Neural cell (in vitro differentiated cells): ENCODE measurements around the gene MYH2. TPM values are rescaled to one million over a fixed set of nuclear protein-coding genes. Genes with fewer than 3 reads are reported as not detected.

Experiments
- H2AFZ ChIP-seq: fragments of 200-600, 300-800 bp; sonication (generic), shearing (Covaris generic); 2 replicates; pipeline ENCODE4 v1.6.0; 2014; ENCODE audit warnings: low read depth, mild to moderate bottlenecking, antibody characterized with exemption, low read length, moderate library complexity
- H3F3A ChIP-seq: fragments of 200-600 bp; shearing (Covaris generic); 2 replicates; pipeline ENCODE4 v1.6.1; 2016; ENCODE audit warnings: mild to moderate bottlenecking, moderate library complexity, mixed read lengths, antibody characterized with exemption, low read length; ENCODE audit not compliant: insufficient read depth, poor library complexity, severe bottlenecking
- H3K27ac ChIP-seq: fragments of 200-600, 300-800 bp; sonication (generic), shearing (Covaris generic); 2 replicates; pipeline ENCODE4 v1.5.1; 2014; ENCODE audit warnings: mild to moderate bottlenecking, low read length, moderate library complexity
- H3K27me3 ChIP-seq: fragments of 300-800, 200-600 bp; sonication (generic), shearing (Covaris generic); 2 replicates; pipeline ENCODE4 v1.6.0; 2014; ENCODE audit warnings: mild to moderate bottlenecking, low read depth, low read length, moderate library complexity; ENCODE audit not compliant: insufficient read depth
- H3K36me3 ChIP-seq: fragments of 300-800, 200-600 bp; sonication (generic), shearing (Covaris generic); 2 replicates; pipeline ENCODE4 v1.5.1; 2014; ENCODE audit warnings: mild to moderate bottlenecking, antibody characterized with exemption, low read length, moderate library complexity; ENCODE audit not compliant: insufficient read depth
- H3K4me2 ChIP-seq: fragments of 300-800, 200-600 bp; sonication (generic), shearing (Covaris generic); 2 replicates; pipeline ENCODE4 v1.6.0; 2014; ENCODE audit warnings: mild to moderate bottlenecking, low read length
- H3K4me3 ChIP-seq: fragments of 300-800, 200-600 bp; sonication (generic), shearing (Covaris generic); 2 replicates; pipeline ENCODE4 v1.5.1; 2014; ENCODE audit warnings: mild to moderate bottlenecking, low read length, moderate library complexity
- H3K79me2 ChIP-seq: fragments of 200-600 bp; shearing (Covaris generic); replicated peaks from 2 replicates; pipeline ENCODE4 v1.6.0; 2014; ENCODE audit warnings: mild to moderate bottlenecking, low read length, moderate library complexity; ENCODE audit not compliant: insufficient read depth
- H3K9ac ChIP-seq: fragments of 300-800, 200-600 bp; sonication (generic), shearing (Covaris generic); 2 replicates; pipeline ENCODE4 v1.6.1; 2016; ENCODE audit warnings: mild to moderate bottlenecking, low read length, mixed read lengths
- H3K9me2 ChIP-seq: fragments of 200-600 bp; shearing (Covaris generic); 2 replicates; pipeline ENCODE4 v1.6.1; 2016; ENCODE audit warnings: mild to moderate bottlenecking, low read length, mixed read lengths; ENCODE audit not compliant: insufficient read depth
- H3K9me3 ChIP-seq: fragments of 200-600, 300-800 bp; sonication (generic), shearing (Covaris generic); 2 replicates; pipeline ENCODE4 v1.6.1; 2016; ENCODE audit warnings: mild to moderate bottlenecking, mixed run types, low read length, moderate library complexity, mixed read lengths
- H4K20me1 ChIP-seq: fragments of 200-600 bp; shearing (Covaris generic); 2 replicates; pipeline ENCODE4 v1.6.1; 2016; ENCODE audit warnings: mild to moderate bottlenecking, mixed run types; ENCODE audit not compliant: insufficient read depth
- EP300 ChIP-seq: fragments of 450-650 bp; conservative IDR thresholded peaks from 2 replicates; pipeline ENCODE4 v1.6.1; 2014; ENCODE audit warnings: antibody characterized with exemption, mild to moderate bottlenecking, moderate library complexity; ENCODE audit not compliant: poor library complexity, severe bottlenecking
- EZH2 ChIP-seq: fragments of 200-600, 300-800 bp; shearing (Covaris generic), sonication (generic); IDR thresholded peaks from 2 replicates; pipeline ENCODE4 v1.6.1; 2014; ENCODE audit warnings: antibody characterized with exemption, low read length, borderline replicate concordance, mild to moderate bottlenecking; ENCODE audit not compliant: insufficient read depth, poor library complexity, severe bottlenecking
- MXI1 ChIP-seq: fragments of 450-650 bp; conservative IDR thresholded peaks from 2 replicates; pipeline ENCODE4 v1.6.1; 2014; ENCODE audit warnings: antibody characterized with exemption, mild to moderate bottlenecking; ENCODE audit not compliant: poor library complexity, severe bottlenecking
- POLR2AphosphoS5 ChIP-seq: IDR thresholded peaks from 2 replicates; pipeline ENCODE4 v1.6.1; 2012
- RAD21 ChIP-seq: fragments of 450-650 bp; conservative IDR thresholded peaks from 2 replicates; pipeline ENCODE4 v1.6.1; 2014; ENCODE audit warnings: antibody characterized with exemption, mild to moderate bottlenecking, moderate library complexity
- SMC3 ChIP-seq: fragments of 450-650 bp; conservative IDR thresholded peaks from 2 replicates; pipeline ENCODE4 v1.6.1; 2014; ENCODE audit warnings: antibody characterized with exemption, mild to moderate bottlenecking, moderate library complexity; ENCODE audit not compliant: poor library complexity
- TAF1 ChIP-seq: IDR thresholded peaks from 2 replicates; pipeline ENCODE4 v1.6.1; 2012; ENCODE audit warnings: low read depth
- polyA plus RNA-seq: library from polyadenylated mRNA; depleted of rRNA; stranded (reverse); fragments of >200 nt; gene quantifications from 2 replicates; pipeline ENCODE4 v1.2.3, GENCODE V29; 2014
- TF ChIP-seq, protein P1 (sequence below): IDR thresholded peaks from 2 replicates; pipeline ENCODE4 v1.6.1; 2012; ENCODE audit warnings: borderline replicate concordance
- TF ChIP-seq, protein P2 (sequence below): fragments of 450-650 bp; IDR thresholded peaks from 2 replicates; pipeline ENCODE4 v1.5.1; 2014; ENCODE audit warnings: antibody characterized with exemption, mild to moderate bottlenecking, moderate library complexity; ENCODE audit not compliant: poor library complexity, severe bottlenecking

MYH2 gene
- polyA plus RNA-seq, 1 donor from 2014 or later: 0.04 TPM

DNA sequence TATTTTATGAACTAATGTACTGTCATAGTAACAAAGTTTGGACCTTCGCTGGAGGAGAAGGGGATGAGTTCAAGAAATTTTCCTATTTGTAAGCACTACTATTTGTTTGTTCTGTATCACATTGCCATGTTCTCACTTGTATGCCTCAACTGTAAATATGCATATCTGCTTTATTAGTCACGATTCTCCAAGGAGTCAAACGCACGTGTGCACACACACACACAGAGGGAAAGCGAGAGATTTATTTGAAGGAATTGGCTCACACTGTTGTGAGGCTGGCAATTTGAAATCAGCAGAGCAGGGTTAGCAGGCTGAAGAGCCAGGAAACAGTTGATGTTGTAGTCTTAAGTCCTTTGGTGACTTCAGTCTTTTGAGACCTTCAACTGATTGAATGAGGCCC lies 24.9 kb upstream of the MYH2 start:
- H2AFZ ChIP-seq: no peak overlapping the region
- H3K27me3 ChIP-seq: no peaks in the 10 kb centered on the region
- H3K4me2 ChIP-seq: no peak overlapping the region
- no peak overlapping the region for H3K27ac ChIP-seq
- no peaks in the 10 kb centered on the region for H3K79me2 ChIP-seq
- H3F3A ChIP-seq: no peaks in the 10 kb centered on the region
- H3K4me3 ChIP-seq: no peak overlapping the region
- H3K9ac ChIP-seq: no peak overlapping the region
- H3K9me3 ChIP-seq: no peaks in the 10 kb centered on the region
- no peaks in the 10 kb centered on the region for H4K20me1 ChIP-seq
- TF ChIP-seq POLR2AphosphoS5: no peak
- TF ChIP-seq MXI1: no peak
- no peak for TF ChIP-seq RAD21
- TF ChIP-seq EP300: no peak
- TF ChIP-seq EZH2: no peak
- TF ChIP-seq, protein P1, sequence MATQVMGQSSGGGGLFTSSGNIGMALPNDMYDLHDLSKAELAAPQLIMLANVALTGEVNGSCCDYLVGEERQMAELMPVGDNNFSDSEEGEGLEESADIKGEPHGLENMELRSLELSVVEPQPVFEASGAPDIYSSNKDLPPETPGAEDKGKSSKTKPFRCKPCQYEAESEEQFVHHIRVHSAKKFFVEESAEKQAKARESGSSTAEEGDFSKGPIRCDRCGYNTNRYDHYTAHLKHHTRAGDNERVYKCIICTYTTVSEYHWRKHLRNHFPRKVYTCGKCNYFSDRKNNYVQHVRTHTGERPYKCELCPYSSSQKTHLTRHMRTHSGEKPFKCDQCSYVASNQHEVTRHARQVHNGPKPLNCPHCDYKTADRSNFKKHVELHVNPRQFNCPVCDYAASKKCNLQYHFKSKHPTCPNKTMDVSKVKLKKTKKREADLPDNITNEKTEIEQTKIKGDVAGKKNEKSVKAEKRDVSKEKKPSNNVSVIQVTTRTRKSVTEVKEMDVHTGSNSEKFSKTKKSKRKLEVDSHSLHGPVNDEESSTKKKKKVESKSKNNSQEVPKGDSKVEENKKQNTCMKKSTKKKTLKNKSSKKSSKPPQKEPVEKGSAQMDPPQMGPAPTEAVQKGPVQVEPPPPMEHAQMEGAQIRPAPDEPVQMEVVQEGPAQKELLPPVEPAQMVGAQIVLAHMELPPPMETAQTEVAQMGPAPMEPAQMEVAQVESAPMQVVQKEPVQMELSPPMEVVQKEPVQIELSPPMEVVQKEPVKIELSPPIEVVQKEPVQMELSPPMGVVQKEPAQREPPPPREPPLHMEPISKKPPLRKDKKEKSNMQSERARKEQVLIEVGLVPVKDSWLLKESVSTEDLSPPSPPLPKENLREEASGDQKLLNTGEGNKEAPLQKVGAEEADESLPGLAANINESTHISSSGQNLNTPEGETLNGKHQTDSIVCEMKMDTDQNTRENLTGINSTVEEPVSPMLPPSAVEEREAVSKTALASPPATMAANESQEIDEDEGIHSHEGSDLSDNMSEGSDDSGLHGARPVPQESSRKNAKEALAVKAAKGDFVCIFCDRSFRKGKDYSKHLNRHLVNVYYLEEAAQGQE: no peak
- no peaks in the 10 kb centered on the region for H3K9me2 ChIP-seq
- H3K36me3 ChIP-seq: no peaks in the 10 kb centered on the region

DNA sequence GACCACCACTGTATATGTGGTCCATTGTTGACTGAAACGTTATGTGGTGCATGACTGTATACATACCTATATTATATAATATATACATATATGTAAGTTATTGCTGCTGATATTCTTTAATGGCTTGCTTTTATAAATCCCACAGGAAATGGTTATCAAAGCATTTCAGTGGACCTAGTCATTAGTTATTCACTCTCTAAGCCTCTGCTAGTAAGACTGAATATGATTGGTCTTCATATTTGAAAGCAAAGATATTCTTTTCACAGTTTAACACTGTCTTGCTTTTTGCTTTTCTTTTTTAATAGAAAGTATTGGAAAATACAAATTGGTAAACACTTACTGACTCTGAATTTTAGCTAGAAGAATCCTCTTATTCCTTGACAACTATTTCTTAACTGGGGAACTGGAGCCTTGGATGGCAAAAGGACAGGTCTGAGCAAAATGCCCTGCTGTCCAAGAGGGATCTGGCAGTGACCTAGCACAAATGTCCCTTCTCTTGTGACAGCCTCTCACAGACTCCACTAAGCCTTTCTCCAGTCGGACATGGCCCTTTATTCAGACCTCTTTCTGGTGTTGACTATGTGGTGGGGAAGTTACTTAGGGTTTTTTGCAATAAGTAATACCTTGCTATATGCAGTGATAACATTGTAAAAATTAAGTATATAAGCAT lies 14.7 kb upstream of the MYH2 start:
- no peaks in the 10 kb centered on the region for H3K36me3 ChIP-seq

More for the DNA sequence above, 14.7 kb upstream of the MYH2 start:
- Histone ChIP-seq H3K27ac (no peak overlapping the region), H3F3A (no peaks in the 10 kb centered on the region), H3K9me3 (no peaks in the 10 kb centered on the region), H3K4me3 (no peak overlapping the region), H3K4me2 (no peak overlapping the region), H3K9ac (no peak overlapping the region), H4K20me1 (no peaks in the 10 kb centered on the region), H2AFZ (no peak overlapping the region), H3K27me3 (no peaks in the 10 kb centered on the region), H3K9me2 (no peaks in the 10 kb centered on the region), H3K79me2 (no peaks in the 10 kb centered on the region)
- TF ChIP-seq RAD21 (no peak), EZH2 (no peak), SMC3 (no peak), POLR2AphosphoS5 (no peak), TAF1 (no peak), MXI1 (no peak), EP300 (no peak)
- TF ChIP-seq, protein P2, sequence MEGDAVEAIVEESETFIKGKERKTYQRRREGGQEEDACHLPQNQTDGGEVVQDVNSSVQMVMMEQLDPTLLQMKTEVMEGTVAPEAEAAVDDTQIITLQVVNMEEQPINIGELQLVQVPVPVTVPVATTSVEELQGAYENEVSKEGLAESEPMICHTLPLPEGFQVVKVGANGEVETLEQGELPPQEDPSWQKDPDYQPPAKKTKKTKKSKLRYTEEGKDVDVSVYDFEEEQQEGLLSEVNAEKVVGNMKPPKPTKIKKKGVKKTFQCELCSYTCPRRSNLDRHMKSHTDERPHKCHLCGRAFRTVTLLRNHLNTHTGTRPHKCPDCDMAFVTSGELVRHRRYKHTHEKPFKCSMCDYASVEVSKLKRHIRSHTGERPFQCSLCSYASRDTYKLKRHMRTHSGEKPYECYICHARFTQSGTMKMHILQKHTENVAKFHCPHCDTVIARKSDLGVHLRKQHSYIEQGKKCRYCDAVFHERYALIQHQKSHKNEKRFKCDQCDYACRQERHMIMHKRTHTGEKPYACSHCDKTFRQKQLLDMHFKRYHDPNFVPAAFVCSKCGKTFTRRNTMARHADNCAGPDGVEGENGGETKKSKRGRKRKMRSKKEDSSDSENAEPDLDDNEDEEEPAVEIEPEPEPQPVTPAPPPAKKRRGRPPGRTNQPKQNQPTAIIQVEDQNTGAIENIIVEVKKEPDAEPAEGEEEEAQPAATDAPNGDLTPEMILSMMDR: no peak
- TF ChIP-seq, protein P1: no peak
